Measurements from ENCODE around the gene MICAL2.

Gene MICAL2

GRCh38 chr11:12100841-12101242 is 9.5 kb upstream of the MICAL2 start:
- no peak for DNase-seq

GRCh38 chr11:12101318-12101717 is 9.1 kb upstream of the MICAL2 start:
- no peak for DNase-seq

- DNase-seq: no peak
These were observed 7.6 kb upstream of the MICAL2 start for GRCh38 chr11:12102588-12103410.

- DNase-seq: no peak
These were observed 6.8 kb upstream of the MICAL2 start for GRCh38 chr11:12103411-12104225.

- no peak for DNase-seq
These were observed 4.9 kb upstream of the MICAL2 start for GRCh38 chr11:12105471-12105870.

- no peak for DNase-seq
These were observed 4.3 kb upstream of the MICAL2 start for GRCh38 chr11:12106101-12106500.

- DNase-seq: no peak
These were observed 3.9 kb upstream of the MICAL2 start for GRCh38 chr11:12106501-12106900.

- no peak for DNase-seq
These were observed 1.4 kb upstream of the MICAL2 start for GRCh38 chr11:12108875-12109453.

- DNase-seq: no peak
These were observed 696 bp upstream of the MICAL2 start for GRCh38 chr11:12109591-12110196.

GRCh38 chr11:12110714-12111548 is 541 bp downstream of the MICAL2 start:
- peak; percentile 62 for DNase-seq

- DNase-seq: no peak
These were observed 1.4 kb downstream of the MICAL2 start for GRCh38 chr11:12111549-12112520.

GRCh38 chr11:12112750-12113149 is 2.4 kb downstream of the MICAL2 start:
- no peak for DNase-seq

- no peak for DNase-seq
These were observed 2.9 kb downstream of the MICAL2 start for GRCh38 chr11:12113294-12113693.

- DNase-seq: no peak
These were observed 4.0 kb downstream of the MICAL2 start for GRCh38 chr11:12114193-12115033.

- DNase-seq: no peak
These were observed 6.1 kb downstream of the MICAL2 start for GRCh38 chr11:12116425-12117032.

- no peak for DNase-seq
These were observed 6.8 kb downstream of the MICAL2 start for GRCh38 chr11:12117200-12117599.

- no peak for DNase-seq
These were observed 7.2 kb downstream of the MICAL2 start for GRCh38 chr11:12117611-12118010.

GRCh38 chr11:12118949-12119348 is 8.6 kb downstream of the MICAL2 start:
- no peak for DNase-seq

- DNase-seq: no peak
These were observed 9.1 kb downstream of the MICAL2 start for GRCh38 chr11:12119502-12119901.

Measured in retina (tissue), 1 donor.